GM13977 (cell line): ENCODE results near the gene SEC11A.

ENCODE experiments used
- DNase-seq: peaks from one replicate; pipeline ENCODE4 v3.0.0; 2012; ENCODE audit warnings: low spot score
- in situ Hi-C: fragments of 300-500 bp; cut with MboI; formaldehyde crosslinking; loops from one replicate; pipeline ENCODE4 v1.12.0; 2022; ENCODE audit warnings: low sequenced_read_pairs, low pct_unique_long_range_greater_than_20kb, mixed read lengths, inconsistent platforms; ENCODE audit not compliant: unreplicated experiment
- TF ChIP-seq, protein P1 (sequence below): IDR thresholded peaks from 2 replicates; pipeline ENCODE4 v1.5.1; 2012; ENCODE audit warnings: mild to moderate bottlenecking, control low read depth; ENCODE audit not compliant: insufficient read depth; ENCODE audit errors: extremely low read depth, missing control alignments

SEC11A gene

DNA sequence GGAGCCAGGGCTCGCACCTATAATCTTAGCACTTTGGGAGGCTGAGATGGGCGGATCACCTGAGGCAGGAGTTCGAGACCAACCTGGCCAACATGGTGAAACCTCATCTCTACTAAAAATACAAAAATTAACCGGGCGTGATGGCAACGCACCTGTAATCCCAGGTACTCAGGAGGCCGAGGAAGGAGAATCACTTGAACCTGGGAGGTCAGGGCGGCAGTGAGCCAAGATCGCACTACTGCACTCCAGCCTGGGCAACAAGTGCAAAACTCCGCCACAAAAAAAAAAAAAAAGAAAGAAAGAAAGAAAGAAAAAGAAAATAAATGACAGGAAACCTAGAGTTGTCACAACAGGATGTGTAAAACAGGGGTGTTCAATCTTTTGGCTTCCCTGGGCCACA is 54.9 kb downstream of the SEC11A start:
- DNase-seq: no peak
- TF ChIP-seq, protein P1, sequence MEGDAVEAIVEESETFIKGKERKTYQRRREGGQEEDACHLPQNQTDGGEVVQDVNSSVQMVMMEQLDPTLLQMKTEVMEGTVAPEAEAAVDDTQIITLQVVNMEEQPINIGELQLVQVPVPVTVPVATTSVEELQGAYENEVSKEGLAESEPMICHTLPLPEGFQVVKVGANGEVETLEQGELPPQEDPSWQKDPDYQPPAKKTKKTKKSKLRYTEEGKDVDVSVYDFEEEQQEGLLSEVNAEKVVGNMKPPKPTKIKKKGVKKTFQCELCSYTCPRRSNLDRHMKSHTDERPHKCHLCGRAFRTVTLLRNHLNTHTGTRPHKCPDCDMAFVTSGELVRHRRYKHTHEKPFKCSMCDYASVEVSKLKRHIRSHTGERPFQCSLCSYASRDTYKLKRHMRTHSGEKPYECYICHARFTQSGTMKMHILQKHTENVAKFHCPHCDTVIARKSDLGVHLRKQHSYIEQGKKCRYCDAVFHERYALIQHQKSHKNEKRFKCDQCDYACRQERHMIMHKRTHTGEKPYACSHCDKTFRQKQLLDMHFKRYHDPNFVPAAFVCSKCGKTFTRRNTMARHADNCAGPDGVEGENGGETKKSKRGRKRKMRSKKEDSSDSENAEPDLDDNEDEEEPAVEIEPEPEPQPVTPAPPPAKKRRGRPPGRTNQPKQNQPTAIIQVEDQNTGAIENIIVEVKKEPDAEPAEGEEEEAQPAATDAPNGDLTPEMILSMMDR: no peak
- in situ Hi-C loops: no loop called here

GRCh38 chr15:84659904-84660781 is 55.8 kb downstream of the SEC11A start:
- DNase-seq: no peak
- in situ Hi-C loops: no loop called here
- TF ChIP-seq, protein P1: no peak

GRCh38 chr15:84658788-84659411 is 57.0 kb downstream of the SEC11A start:
- DNase-seq: no peak
- in situ Hi-C loops: no loop called here

GRCh38 chr15:84658080-84658787 is 57.7 kb downstream of the SEC11A start, which contains the start of gene NMB:
NMB (minus strand) TSS chr15:84658199; CDS start chr15:84658152, 47 bp downstream.
- DNase-seq: peak; percentile 88
- TF ChIP-seq, protein P1: peak; percentile 33
- in situ Hi-C loops: no loop called here

More at GRCh38 chr15:84658788-84659411, 57.0 kb downstream of the SEC11A start:
- TF ChIP-seq, protein P1: no peak

DNA sequence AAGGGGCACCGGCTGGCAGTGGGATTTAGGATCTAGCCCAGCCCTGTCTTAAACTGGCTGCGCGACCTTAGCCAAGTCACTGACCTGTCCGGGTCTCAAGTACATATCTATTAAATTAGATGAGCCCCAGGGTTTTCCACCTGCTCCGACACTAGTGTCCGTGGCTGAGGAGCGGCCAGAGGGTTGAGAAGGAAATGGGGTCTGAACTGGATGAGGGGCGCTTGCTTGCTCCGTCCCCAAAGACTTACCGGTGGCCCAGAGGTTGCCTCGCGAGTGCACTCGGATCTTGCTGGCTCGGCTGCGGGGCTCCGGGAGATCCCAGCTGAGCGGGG is 58.2 kb downstream of the SEC11A start:
- in situ Hi-C loops: no loop called here
- TF ChIP-seq, protein P1: no peak
- DNase-seq: no peak

GRCh38 chr15:84656972-84657371 is 59.0 kb downstream of the SEC11A start:
- in situ Hi-C loops: no loop called here
- TF ChIP-seq, protein P1: no peak

More at GRCh38 chr15:84656972-84657371, 59.0 kb downstream of the SEC11A start:
- DNase-seq: no peak
